Measurements from ENCODE around the gene HIF3A.
"Not testable (repeated sequence)": the region's sequence is repeated elsewhere in the genome, so short reads cannot be mapped to it uniquely, and the experiment has no call there.

HIF3A gene

GRCh38 chr19:46295401-46296201, 1.2 kb upstream of the HIF3A start:
- peak; percentile 34 for DNase-seq

GRCh38 chr19:46296202-46296480, 701 bp upstream of the HIF3A start:
- DNase-seq = no peak

GRCh38 chr19:46297700-46298478, 1.0 kb downstream of the HIF3A start:
- DNase-seq = no peak

GRCh38 chr19:46298479-46299003, 1.7 kb downstream of the HIF3A start:
- no peak for DNase-seq

GRCh38 chr19:46299004-46299509, 2.2 kb downstream of the HIF3A start:
- peak; percentile 47 for DNase-seq

GRCh38 chr19:46299695-46300094, 2.9 kb downstream of the HIF3A start:
- no peak for DNase-seq

- DNase-seq = no peak
These were observed 6.5 kb downstream of the HIF3A start for GRCh38 chr19:46303322-46303690.

GRCh38 chr19:46303691-46304397, 7.0 kb downstream of the HIF3A start:
- no peak for DNase-seq

GRCh38 chr19:46306501-46306900, 9.7 kb downstream of the HIF3A start:
- no peak for DNase-seq

GRCh38 chr19:46308510-46308909, 11.7 kb downstream of the HIF3A start:
- DNase-seq = no peak

- DNase-seq = no peak
These were observed 12.2 kb downstream of the HIF3A start for GRCh38 chr19:46309056-46309455.

GRCh38 chr19:46311444-46311843, 14.6 kb downstream of the HIF3A start:
- no peak for DNase-seq

- DNase-seq = not testable (repeated sequence)
These were observed 17.0 kb downstream of the HIF3A start for GRCh38 chr19:46313540-46314469.

- DNase-seq = no peak
These were observed 20.5 kb downstream of the HIF3A start for GRCh38 chr19:46317339-46317738.

- DNase-seq = no peak
These were observed 22.8 kb downstream of the HIF3A start for GRCh38 chr19:46319613-46320012.

GRCh38 chr19:46320559-46320958, 23.7 kb downstream of the HIF3A start:
- no peak for DNase-seq

GRCh38 chr19:46321653-46322052, 24.8 kb downstream of the HIF3A start:
- DNase-seq = no peak

- not testable (repeated sequence) for DNase-seq
These were observed 26.4 kb downstream of the HIF3A start for GRCh38 chr19:46323227-46323626.

GRCh38 chr19:46324277-46324676, 27.4 kb downstream of the HIF3A start:
- no peak for DNase-seq

GRCh38 chr19:46326608-46327007, 29.8 kb downstream of the HIF3A start:
- DNase-seq = no peak

- DNase-seq = no peak
These were observed 31.2 kb downstream of the HIF3A start for GRCh38 chr19:46328079-46328478.

- DNase-seq = no peak
These were observed 33.6 kb downstream of the HIF3A start for GRCh38 chr19:46330319-46330918.
